Measurements from ENCODE around the gene SLC25A27.

Gene SLC25A27

GRCh38 chr6:46651816-46652215 lies 959 bp upstream of the SLC25A27 start:
- DNase-seq = no peak

- no peak for DNase-seq
These were observed 558 bp upstream of the SLC25A27 start for GRCh38 chr6:46652232-46652602.

- no peak for DNase-seq
These were observed 842 bp downstream of the SLC25A27 start for GRCh38 chr6:46653439-46654195.

GRCh38 chr6:46655803-46656202 lies 3.0 kb downstream of the SLC25A27 start:
- no peak for DNase-seq

GRCh38 chr6:46657642-46658041 lies 4.9 kb downstream of the SLC25A27 start:
- no peak for DNase-seq

- no peak for DNase-seq
These were observed 8.7 kb downstream of the SLC25A27 start for GRCh38 chr6:46661483-46661882.

GRCh38 chr6:46667377-46667776 lies 14.6 kb downstream of the SLC25A27 start:
- no peak for DNase-seq

- no peak for DNase-seq
These were observed 21.6 kb downstream of the SLC25A27 start for GRCh38 chr6:46674410-46674809.

- no peak for DNase-seq
These were observed 24.0 kb downstream of the SLC25A27 start for GRCh38 chr6:46676604-46677313.

- DNase-seq = no peak
These were observed 24.5 kb downstream of the SLC25A27 start for GRCh38 chr6:46677314-46677654.

- DNase-seq = no peak
These were observed 32.0 kb downstream of the SLC25A27 start for GRCh38 chr6:46684771-46685170.

- no peak for DNase-seq
These were observed 34.9 kb downstream of the SLC25A27 start, which contains the start of gene TDRD6 for GRCh38 chr6:46687619-46688097. Gene TDRD6, plus strand, starts transcription at chr6:46687885. Its CDS starts 244 bp downstream, at chr6:46688129.

GRCh38 chr6:46688117-46688965 lies 35.6 kb downstream of the SLC25A27 start:
- DNase-seq = no peak

- DNase-seq = no peak
These were observed 36.2 kb downstream of the SLC25A27 start for GRCh38 chr6:46688966-46689335.

- DNase-seq = no peak
These were observed 36.9 kb downstream of the SLC25A27 start for GRCh38 chr6:46689657-46690056.

- no peak for DNase-seq
These were observed 37.5 kb downstream of the SLC25A27 start for GRCh38 chr6:46690141-46690755.

- no peak for DNase-seq
These were observed 38.2 kb downstream of the SLC25A27 start for GRCh38 chr6:46690911-46691451.

- DNase-seq = no peak
These were observed 47.2 kb downstream of the SLC25A27 start for GRCh38 chr6:46699970-46700369.

GRCh38 chr6:46704562-46704961 lies 51.8 kb downstream of the SLC25A27 start:
- no peak for DNase-seq

GRCh38 chr6:46706464-46706863 lies 53.7 kb downstream of the SLC25A27 start:
- DNase-seq = no peak

- no peak for DNase-seq
These were observed 58.7 kb downstream of the SLC25A27 start for GRCh38 chr6:46711491-46711890.

- no peak for DNase-seq
These were observed 62.4 kb downstream of the SLC25A27 start for GRCh38 chr6:46715141-46715540.

GRCh38 chr6:46719099-46719498 lies 66.3 kb downstream of the SLC25A27 start:
- no peak for DNase-seq

Data from activated CD8-positive, alpha-beta memory T cell treated with anti-CD3 and anti-CD28 coated beads for 24 hours (primary cell).